HepG2 (cell line): ENCODE measurements around the gene C1orf159. TPM values are rescaled to one million over a fixed set of nuclear protein-coding genes. Genes with fewer than 3 reads are reported as not detected.

ENCODE experiments used
- ATAC-seq: fragments of 200-7000 bp; cut with Tn5 transposase; 3 replicates; pipeline ENCODE4 v1.9.1; 2020; ENCODE audit warnings: mild to moderate bottlenecking, moderate library complexity
- BruUV-seq: library from RNA; stranded (reverse); fragments of 400-500 nt; replicated peaks from 2 replicates; lab custom pipeline; 2021; lab: Mats Ljungman, UMichigan
- CTCF ChIA-PET: fragments of 300-600 bp; formaldehyde crosslinking; extraction: SDS; loops from one replicate; lab custom pipeline; 2021; ENCODE audit warnings: low total read pairs, inconsistent platforms, low intra/inter-chr PET ratio; lab: Yijun Ruan, JAX
- POLR2A ChIA-PET: fragments of 350-600 bp; sonication (Branson Sonifier 250); formaldehyde crosslinking; loops from one replicate; lab custom pipeline; 2020; ENCODE audit warnings: antibody characterized with exemption, inconsistent platforms; lab: Yijun Ruan, JAX
- DNase-seq: peaks from one replicate; pipeline ENCODE4 v3.0.0-alpha.2; 2015; ENCODE audit warnings: low spot score
- FAIRE-seq: peaks from 3 replicates; lab custom pipeline; 2011; peaks lifted over from hg19 to GRCh38; lab: Jason Lieb, UNC
- H2AFZ ChIP-seq: one replicate; pipeline ENCODE4 v1.6.1; 2011; ENCODE audit warnings: low read length, inconsistent platforms
- H3K27ac ChIP-seq: fragments of 300-600 bp; 3 replicates; pipeline ENCODE4 v1.8.0; 2011; ENCODE audit warnings: mixed run types, mild to moderate bottlenecking, mixed read lengths, low read length, inconsistent platforms; ENCODE audit not compliant: insufficient read depth; ENCODE audit errors: extremely low read length
- H3K27me3 ChIP-seq, 2 experiments: fragments of 200-600 bp in 1 of 2; 2 replicates in 1 of 2; 3 replicates in 1 of 2; pipeline versions ENCODE4 v1.6.0 to v1.8.0; 2011; ENCODE audit warnings: low read length in 2 of 2, mild to moderate bottlenecking in 2 of 2, moderate library complexity in 2 of 2, inconsistent platforms in 1 of 2; ENCODE audit not compliant: insufficient read depth in 2 of 2, control insufficient read depth in 1 of 2
- H3K36me3 ChIP-seq, 2 experiments: fragments of 200-600 bp in 1 of 2; replicated peaks in 1 of 2; 2 replicates in 1 of 2; 3 replicates in 1 of 2; pipeline versions ENCODE4 v1.5.1 to v1.8.0; 2011; ENCODE audit warnings: low read length in 2 of 2, inconsistent platforms in 1 of 2; ENCODE audit not compliant: insufficient read depth in 2 of 2, control insufficient read depth in 1 of 2
- H3K4me1 ChIP-seq: 2 replicates; pipeline ENCODE4 v1.5.1; 2012; ENCODE audit warnings: low read length, inconsistent platforms; ENCODE audit not compliant: insufficient read depth
- H3K4me2 ChIP-seq: 2 replicates; pipeline ENCODE4 v1.6.0; 2011; ENCODE audit warnings: low read depth, low read length, inconsistent platforms
- H3K4me3 ChIP-seq, 3 experiments: fragments of 200-600 bp in 1 of 3; sonication (generic), shearing (Covaris generic) in 1 of 3; replicated peaks in 1 of 3; 2 replicates each; pipeline ENCODE4 v1.5.1; 2011 to 2016; ENCODE audit warnings: low read length in 3 of 3, inconsistent platforms in 2 of 3, low read depth in 2 of 3, mild to moderate bottlenecking in 2 of 3, control low read depth in 1 of 3, mixed read lengths in 1 of 3; ENCODE audit not compliant: insufficient read depth in 1 of 3
- H3K79me2 ChIP-seq: one replicate; pipeline ENCODE4 v1.6.1; 2011; ENCODE audit warnings: low read length, inconsistent platforms; ENCODE audit not compliant: insufficient read depth
- H3K9ac ChIP-seq: 2 replicates; pipeline ENCODE4 v1.6.0; 2011; ENCODE audit warnings: mild to moderate bottlenecking, low read depth, low read length, inconsistent platforms; ENCODE audit not compliant: insufficient read depth
- H3K9me3 ChIP-seq: 2 replicates; pipeline ENCODE4 v1.5.1; 2012; ENCODE audit warnings: mild to moderate bottlenecking, low read length
- H4K20me1 ChIP-seq: 2 replicates; pipeline ENCODE4 v1.6.0; 2011; ENCODE audit warnings: inconsistent platforms, mild to moderate bottlenecking, low read length, moderate library complexity; ENCODE audit not compliant: insufficient read depth
- AGO2 ChIP-seq: fragments of 200-400 bp; formaldehyde crosslinking; optimal IDR thresholded peaks from 2 replicates; pipeline ENCODE3; 2017; ENCODE audit warnings: mild to moderate bottlenecking, low read depth, low read length, moderate library complexity
- EED ChIP-seq: sonication (generic); formaldehyde crosslinking; IDR thresholded peaks from 2 replicates; pipeline ENCODE4 v1.5.0; 2020; ENCODE audit warnings: mild to moderate bottlenecking, missing genetic modification reagents
- FOXO4 ChIP-seq: sonication (generic); formaldehyde crosslinking; conservative IDR thresholded peaks from 2 replicates; pipeline ENCODE4 v1.8.1; 2023; ENCODE audit warnings: missing genetic modification reagents
- GPN1 ChIP-seq: sonication (generic); formaldehyde crosslinking; IDR thresholded peaks from 2 replicates; pipeline ENCODE4 v1.5.1; 2020; ENCODE audit warnings: missing genetic modification reagents, borderline replicate concordance
- KLF6 ChIP-seq: IDR thresholded peaks from 2 replicates; pipeline ENCODE4 v1.8.0; 2016; ENCODE audit warnings: missing biosample characterization, missing genetic modification reagents
- POLR2AphosphoS2 ChIP-seq: IDR thresholded peaks from 2 replicates; pipeline ENCODE4 v1.6.1; 2011; ENCODE audit warnings: low read depth, low read length, improper control_type of control experiment
- SCMH1 ChIP-seq: sonication (generic); formaldehyde crosslinking; IDR thresholded peaks from 2 replicates; pipeline ENCODE4 v1.9.0; 2021; ENCODE audit warnings: missing genetic modification reagents, mild to moderate bottlenecking, borderline replicate concordance
- SOX6 ChIP-seq, 2 experiments: fragments of 450-650 bp in 1 of 2; sonication (generic) in 1 of 2; formaldehyde crosslinking in 1 of 2; IDR thresholded peaks; 2 replicates each; pipeline versions ENCODE4 v1.4.0 to v1.6.1; 2017 to 2020; ENCODE audit warnings: antibody characterized with exemption in 1 of 2, mild to moderate bottlenecking in 1 of 2, missing genetic modification reagents in 1 of 2
- SP2 ChIP-seq: sonication (generic); formaldehyde crosslinking; IDR thresholded peaks from 2 replicates; pipeline ENCODE4 v1.5.1; 2020; ENCODE audit warnings: mild to moderate bottlenecking, missing genetic modification reagents
- ZEB1 ChIP-seq: IDR thresholded peaks from 2 replicates; pipeline ENCODE4 v1.6.1; 2012; ENCODE audit warnings: mild to moderate bottlenecking, low read depth, inconsistent platforms; ENCODE audit not compliant: insufficient replicate concordance
- ZNF136 ChIP-seq: sonication (generic); formaldehyde crosslinking; IDR thresholded peaks from 2 replicates; pipeline ENCODE4 v1.8.1; 2022; ENCODE audit warnings: low read depth, mild to moderate bottlenecking, moderate library complexity, missing genetic modification reagents
- ZNF331 ChIP-seq: sonication (generic); formaldehyde crosslinking; IDR thresholded peaks from 2 replicates; pipeline ENCODE4 v1.4.0; 2020; ENCODE audit warnings: missing genetic modification reagents
- ZNF562 ChIP-seq: sonication (generic); formaldehyde crosslinking; IDR thresholded peaks from 2 replicates; pipeline ENCODE4 v1.8.0; 2022; ENCODE audit warnings: missing genetic modification reagents, borderline replicate concordance
- ZNF652 ChIP-seq: IDR thresholded peaks from 2 replicates; pipeline ENCODE4 v1.6.1; 2016; ENCODE audit warnings: low read depth, borderline replicate concordance
- ZNF703 ChIP-seq: sonication (generic); formaldehyde crosslinking; IDR thresholded peaks from 2 replicates; pipeline ENCODE4 v1.5.1; 2020; ENCODE audit warnings: missing genetic modification reagents, mild to moderate bottlenecking, moderate library complexity, borderline replicate concordance
- ZNF850 ChIP-seq: sonication (generic); formaldehyde crosslinking; conservative IDR thresholded peaks from 2 replicates; pipeline ENCODE4 v1.9.0; 2021; ENCODE audit warnings: mild to moderate bottlenecking, missing genetic modification reagents
- ZNF878 ChIP-seq: sonication (generic); formaldehyde crosslinking; IDR thresholded peaks from 2 replicates; pipeline ENCODE4 v1.8.1; 2023; ENCODE audit warnings: mild to moderate bottlenecking, missing genetic modification reagents, moderate library complexity
- WGBS: methylation state at CpG from one replicate; pipeline ENCODE4 v1.1.6; 2017; ENCODE audit warnings: low lambda C conversion rate; 5-methylcytosine and 5-hydroxymethylcytosine counted together
- in situ Hi-C: cut with HindIII; loops from 2 replicates; pipeline ENCODE4 v1.10.0; 2017; ENCODE audit warnings: low pct_unique_long_range_greater_than_20kb; ENCODE audit not compliant: extremely low pct_ligation_motif_present
- intact Hi-C: fragments of 100-400 bp; cut with micrococcal nuclease; formaldehyde crosslinking; loops from one replicate; pipeline ENCODE4 v1.10.0; 2022; ENCODE audit not compliant: unreplicated experiment
- polyA plus RNA-seq, 8 experiments: library from polyadenylated mRNA; depleted of rRNA in 3 of 8; stranded (reverse) in 7 of 8; unstranded in 1 of 8; fragments of >200 nt; fragmentation: Illumina TruSeq in 4 of 8; extraction: Trizol in 4 of 8; gene quantifications; 2 replicates each; pipeline versions ENCODE4 v1.2.1 to v1.2.3, GENCODE V29; 2011 to 2016; ENCODE audit warnings: low read depth in 4 of 8, missing spikeins in 1 of 8, mixed read lengths in 1 of 8; ENCODE audit not compliant: insufficient read depth in 1 of 8
- total RNA-seq, 5 experiments: library from RNA; depleted of rRNA; stranded (reverse); fragments of >200 nt; fragmentation: Illumina TruSeq; extraction: Trizol; gene quantifications; 2 replicates each; pipeline ENCODE4 v1.2.3, GENCODE V29; 2016; ENCODE audit warnings: low read depth in 1 of 5

Gene C1orf159
- total and polyA plus RNA-seq, 2 of the 13 experiments (the other 11 are each of a cell fraction or from before 2014, with no cell fraction given): 3.8 to 6.7 TPM

GRCh38 chr1:1046767-1047166, 69.1 kb downstream of the C1orf159 start:
- no peak overlapping the region for H3K9ac ChIP-seq
- H3K27ac ChIP-seq: no peak overlapping the region
- H2AFZ ChIP-seq: no peak overlapping the region
- no peaks in the 10 kb centered on the region for H4K20me1 ChIP-seq
- peak; percentile 46 for TF ChIP-seq AGO2
- TF ChIP-seq SOX6 (IDR thresholded peaks at IDR 0.05): no peak
- no peak for TF ChIP-seq SOX6 (CRISPR knock-in tag; IDR thresholded peaks at IDR 0.05)
- FAIRE-seq: no peak
- 100% methylated on average over 13 of the region's 26 CpGs for WGBS
- CTCF ChIA-PET: no interaction called here
- DNase-seq: no peak
- intact Hi-C loops (no loop called here), in situ Hi-C loops (no loop called here)
- no peak overlapping the region for H3K4me2 ChIP-seq
- ATAC-seq: no peak
- BruUV-seq: no TSS peak
- no peaks in the 10 kb centered on the region for H3K79me2 ChIP-seq
- peaks cover 50 to 68% of the 10 kb centered on the region in 2 experiments; a peak in 4 of 5 replicates for H3K36me3 ChIP-seq
- POLR2A ChIA-PET: no interaction called here
- no peaks in the 10 kb centered on the region for H3K9me3 ChIP-seq
- H3K4me1 ChIP-seq: no peaks in the 10 kb centered on the region
- H3K27me3 ChIP-seq: no peaks in the 10 kb centered on the region
- H3K4me3 ChIP-seq: no peak overlapping the region

- no peaks in the 10 kb centered on the region for H3K27me3 ChIP-seq
- ChIA-PET CTCF (no interaction called here), POLR2A (no interaction called here)
- H3K4me1 ChIP-seq: no peaks in the 10 kb centered on the region
- TF ChIP-seq ZNF878 (no peak), ZNF562 (CRISPR knock-in tag) (no peak), SP2 (CRISPR knock-in tag) (no peak), ZNF652 (no peak), ZNF331 (CRISPR knock-in tag) (no peak), KLF6 (CRISPR knock-in tag) (no peak), POLR2AphosphoS2 (no peak), GPN1 (CRISPR knock-in tag) (no peak), ZNF850 (CRISPR knock-in tag) (no peak), FOXO4 (CRISPR knock-in tag) (no peak), ZNF136 (CRISPR knock-in tag) (no peak), SCMH1 (CRISPR knock-in tag) (no peak), EED (CRISPR knock-in tag) (no peak), ZNF703 (no peak), ZEB1 (no peak)
- DNase-seq: no peak
- H2AFZ ChIP-seq: no peak overlapping the region
- in situ Hi-C loops: no loop called here
- H3K36me3 ChIP-seq: peaks cover 46 to 66% of the 10 kb centered on the region in 2 experiments; a peak in 4 of 5 replicates
- H4K20me1 ChIP-seq: no peaks in the 10 kb centered on the region
- no peak overlapping the region for H3K27ac ChIP-seq
- no peaks in the 10 kb centered on the region for H3K79me2 ChIP-seq
- intact Hi-C loops: no loop called here
- H3K9me3 ChIP-seq: no peaks in the 10 kb centered on the region
- FAIRE-seq: no peak
- H3K4me2 ChIP-seq: no peak overlapping the region
- ATAC-seq: no peak
- H3K4me3 ChIP-seq: no peak overlapping the region
- BruUV-seq: TSS peak; percentile 42
- 96% methylated on average over 20 of the region's 20 CpGs for WGBS
- no peak overlapping the region for H3K9ac ChIP-seq
Measured at GRCh38 chr1:1046243-1046642, 69.6 kb downstream of the C1orf159 start.
